ENCODE results near the gene HOXA5.
A peak's percentile ranks its signal among the peaks of the same experiment; 100 is the strongest.

Gene HOXA5

DNA sequence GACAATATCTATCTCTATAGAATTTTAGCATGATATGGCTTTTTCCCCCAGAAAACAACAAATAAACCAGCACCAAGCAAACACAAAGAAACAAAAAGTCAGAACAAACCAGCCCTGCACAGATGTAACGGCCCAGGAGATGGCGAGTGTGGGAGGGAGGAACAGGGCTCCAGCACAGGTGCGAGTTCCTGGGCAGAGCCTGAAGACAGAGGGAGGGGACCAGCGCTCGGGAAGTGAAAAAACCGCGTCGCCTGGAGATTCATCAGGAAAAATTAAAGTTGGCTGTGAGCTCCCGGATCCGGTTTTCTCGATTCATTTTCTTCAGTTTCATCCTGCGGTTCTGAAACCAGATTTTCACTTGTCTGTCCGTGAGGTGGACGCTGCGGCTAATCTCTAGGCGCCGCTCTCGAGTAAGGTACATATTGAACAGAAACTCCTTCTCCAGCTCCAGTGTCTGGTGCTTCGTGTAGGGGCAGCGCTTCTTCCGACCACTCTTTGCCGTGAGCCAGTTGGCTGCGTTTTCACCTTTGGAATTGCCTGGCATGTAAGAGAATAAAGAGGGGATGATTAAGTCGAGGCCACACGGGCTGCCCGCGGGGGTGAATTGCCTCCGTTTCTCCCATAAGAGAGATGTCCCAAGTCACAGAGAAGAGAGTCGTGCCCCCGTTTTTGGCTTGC is 28.3 kb upstream of the HOXA5 start:
- peak in 1 of 2 donors; percentile 1 for DNase-seq (ENCODE audit: low read depth in 1 of 2, low spot score in 1 of 2)

DNA sequence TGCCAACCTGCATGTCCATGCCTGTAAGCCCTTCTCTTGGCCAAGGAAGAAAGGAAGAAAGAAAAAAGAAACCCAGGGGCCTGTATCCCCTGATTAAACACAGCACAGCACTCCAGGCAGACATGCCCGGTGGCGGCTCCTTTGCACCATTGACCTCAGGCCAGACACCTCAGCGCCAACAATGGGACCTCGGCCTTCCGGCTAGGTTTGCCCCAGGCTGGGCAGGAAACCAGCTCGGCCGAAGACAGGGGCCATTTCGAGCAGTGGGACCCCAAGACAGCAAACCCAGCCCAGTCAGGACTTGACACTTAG is 27.8 kb upstream of the HOXA5 start:
- DNase-seq (ENCODE audit: low read depth in 1 of 2, low spot score in 1 of 2), result no peak

DNA sequence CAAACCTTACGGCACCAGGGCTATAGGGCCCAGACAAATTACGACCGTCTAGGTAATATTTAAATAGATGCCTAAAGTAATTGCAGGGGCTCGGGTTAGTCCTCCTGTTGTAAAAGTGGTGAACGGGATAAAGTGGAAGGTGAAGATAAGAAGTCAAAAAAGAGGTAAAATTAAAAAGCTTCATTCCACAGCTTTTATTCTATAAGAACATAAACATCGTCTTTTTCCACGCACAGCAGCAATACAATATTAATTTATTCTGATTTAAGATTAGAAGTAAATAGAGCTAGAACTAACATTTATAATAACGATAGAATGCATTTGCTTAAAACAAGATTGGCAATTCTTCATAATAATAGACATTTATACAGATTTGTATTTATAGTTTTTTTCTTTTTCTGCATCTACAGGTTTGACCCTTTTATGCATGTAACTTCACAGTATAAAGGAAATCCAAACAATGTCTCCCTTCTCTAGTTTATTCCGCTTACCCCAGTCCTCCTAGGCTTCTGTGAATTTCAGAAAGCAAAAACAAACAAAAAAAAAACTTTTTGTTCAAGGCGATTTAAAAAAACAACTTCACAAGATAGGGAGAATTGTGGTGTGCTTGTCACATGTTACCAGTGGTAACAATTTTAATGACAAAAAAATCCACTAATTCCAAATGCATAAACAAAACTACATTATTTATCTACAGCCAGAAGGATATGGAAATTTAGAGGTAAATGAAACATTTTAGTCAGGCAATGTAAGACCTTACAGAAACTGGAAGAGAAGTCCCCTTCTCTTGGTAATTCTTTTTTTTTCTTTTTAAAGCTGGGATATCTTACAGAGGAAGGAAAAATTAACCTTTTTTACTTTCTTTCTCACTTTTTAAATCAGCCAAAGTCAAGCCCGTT is 27.2 kb upstream of the HOXA5 start:
- DNase-seq (ENCODE audit: low read depth in 1 of 2, low spot score in 1 of 2), result no peak

DNA sequence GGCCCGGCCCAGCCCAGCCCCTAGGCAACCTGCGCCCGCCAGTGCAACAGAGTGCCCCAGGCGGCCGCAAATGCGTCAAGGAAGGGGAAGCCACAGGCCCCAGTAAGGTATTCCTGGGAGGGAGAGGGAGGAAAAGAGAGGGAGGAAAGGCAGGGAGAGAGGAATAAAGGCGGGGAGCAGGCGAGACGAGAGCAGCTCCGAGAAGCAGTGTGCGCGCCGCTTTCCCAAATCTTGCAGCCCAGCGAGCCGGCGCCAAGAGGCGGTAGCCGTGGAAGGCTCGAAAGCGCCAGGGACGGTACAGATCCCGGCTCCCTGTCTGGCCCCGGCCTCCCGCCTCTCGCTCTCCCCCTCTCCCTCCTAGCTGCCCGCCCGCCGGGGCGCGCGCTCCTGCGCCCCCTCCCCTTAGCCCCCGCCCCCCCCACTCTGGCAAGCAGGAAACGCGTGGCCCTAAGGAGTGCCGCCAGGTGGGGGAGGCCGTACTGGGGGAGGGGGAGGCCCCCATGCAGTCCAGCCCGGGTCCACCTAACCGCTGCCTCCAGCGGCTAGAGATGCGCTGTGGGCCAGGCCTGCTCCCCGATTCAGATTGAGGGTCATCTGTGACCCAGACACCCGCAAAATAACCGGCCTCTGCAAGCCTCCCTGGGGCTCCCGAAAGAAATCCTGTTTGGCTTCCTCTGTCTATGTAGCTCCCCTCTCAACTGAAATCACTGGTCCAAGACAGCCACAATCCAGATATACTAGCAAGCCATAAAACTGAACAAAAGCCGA is 26.4 kb upstream of the HOXA5 start:
- no peak for DNase-seq (ENCODE audit: low read depth in 1 of 2, low spot score in 1 of 2)

DNA sequence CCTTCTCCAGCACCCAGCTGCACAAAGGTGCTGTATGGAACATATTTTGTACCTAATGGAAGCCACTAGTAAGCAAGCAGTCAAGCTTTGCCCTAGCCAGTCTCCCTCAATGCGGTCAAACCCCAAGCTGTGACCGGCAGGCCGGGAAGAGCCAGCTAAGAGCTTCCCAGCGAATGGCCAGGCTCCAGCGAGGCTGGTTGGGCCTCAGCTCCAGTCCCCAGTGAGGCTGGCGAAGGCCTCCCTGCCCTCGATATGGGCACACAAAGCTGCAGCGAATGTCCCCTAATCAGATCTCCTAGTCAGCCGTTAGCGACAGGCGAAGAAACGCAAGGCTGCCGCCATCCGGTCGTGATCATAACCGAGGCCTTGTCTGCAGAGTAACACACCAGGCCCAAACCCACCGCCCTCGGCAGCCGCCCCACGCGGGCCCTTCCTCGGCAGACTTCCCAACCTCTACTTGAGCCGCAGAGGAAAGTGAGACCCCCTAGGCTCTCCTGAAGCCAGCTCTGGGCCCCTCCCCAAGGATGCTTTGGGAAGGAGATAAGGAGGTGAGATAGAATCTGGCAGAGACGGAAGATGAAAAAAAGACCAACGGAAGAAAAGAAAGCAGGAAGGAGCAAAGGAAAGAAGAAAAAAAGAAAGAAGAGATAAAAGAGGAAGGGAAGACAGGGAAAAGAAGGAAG is 24.9 kb upstream of the HOXA5 start:
- DNase-seq (ENCODE audit: low read depth in 1 of 2, low spot score in 1 of 2), result no peak

DNA sequence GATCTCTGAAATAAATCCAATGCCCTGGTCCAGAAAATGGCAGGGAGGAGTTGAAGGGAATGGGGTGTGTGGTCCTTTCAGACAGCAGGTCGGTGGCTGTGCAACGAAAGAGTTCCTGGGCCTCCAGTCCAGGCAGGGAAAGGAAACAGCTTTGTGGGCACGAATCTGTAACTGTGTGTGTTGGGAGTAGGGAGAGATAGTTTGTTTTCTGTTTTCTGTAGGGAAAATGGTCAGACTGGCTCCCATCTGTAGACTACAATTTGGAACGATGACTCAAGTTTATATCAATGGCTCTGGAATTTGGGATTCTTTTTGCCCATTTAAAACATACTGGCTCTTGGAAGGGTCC is 24.4 kb upstream of the HOXA5 start:
- DNase-seq (ENCODE audit: low read depth in 1 of 2, low spot score in 1 of 2), result no peak

DNA sequence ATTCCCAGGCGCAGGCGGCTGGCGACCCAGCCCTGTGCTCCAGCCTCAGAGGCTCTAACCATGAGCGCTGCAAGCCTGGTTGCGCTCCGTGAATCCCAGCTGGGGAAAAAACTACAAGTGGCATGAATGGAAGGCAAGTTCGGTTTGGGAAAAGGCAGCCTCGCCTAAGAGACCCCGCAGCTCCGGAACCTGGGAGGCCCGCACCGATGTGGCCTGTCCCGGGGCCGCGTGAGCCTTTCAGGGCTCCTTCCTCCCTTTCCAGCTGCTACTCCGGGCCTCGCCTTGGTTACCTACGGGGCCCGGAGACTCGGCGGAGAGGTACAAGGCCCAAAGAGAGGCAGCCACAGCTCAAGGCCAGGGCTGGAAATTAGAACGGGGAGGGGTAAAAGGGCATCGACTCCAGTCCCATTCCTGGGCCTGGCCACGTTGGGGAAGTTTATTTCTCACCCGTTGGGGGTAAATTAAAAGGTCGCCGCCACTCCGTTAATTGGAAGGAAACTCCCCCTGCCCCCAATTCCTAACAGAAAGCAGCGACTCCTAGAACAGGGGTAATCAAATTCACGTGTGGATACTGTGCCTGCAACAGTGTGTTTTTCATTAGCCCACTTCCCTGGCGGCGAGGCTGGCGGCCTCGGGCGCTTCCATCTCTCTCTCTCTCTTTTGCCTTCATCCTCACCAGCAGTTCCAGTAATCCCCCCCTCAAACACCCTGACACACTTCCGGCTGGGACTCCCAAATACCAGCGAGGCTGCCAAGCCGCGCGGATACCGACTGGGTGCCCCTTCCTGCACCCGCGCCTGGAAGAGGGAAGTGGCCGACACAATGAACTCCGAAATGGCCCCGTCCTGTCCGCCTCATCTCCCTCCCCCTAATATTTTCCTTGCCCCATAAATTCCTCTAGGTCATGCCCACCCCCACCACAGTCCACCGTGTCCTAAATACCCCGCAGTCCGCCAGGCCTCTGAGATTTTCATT is 23.3 kb upstream of the HOXA5 start:
- DNase-seq (ENCODE audit: low read depth in 1 of 2, low spot score in 1 of 2), result no peak

DNA sequence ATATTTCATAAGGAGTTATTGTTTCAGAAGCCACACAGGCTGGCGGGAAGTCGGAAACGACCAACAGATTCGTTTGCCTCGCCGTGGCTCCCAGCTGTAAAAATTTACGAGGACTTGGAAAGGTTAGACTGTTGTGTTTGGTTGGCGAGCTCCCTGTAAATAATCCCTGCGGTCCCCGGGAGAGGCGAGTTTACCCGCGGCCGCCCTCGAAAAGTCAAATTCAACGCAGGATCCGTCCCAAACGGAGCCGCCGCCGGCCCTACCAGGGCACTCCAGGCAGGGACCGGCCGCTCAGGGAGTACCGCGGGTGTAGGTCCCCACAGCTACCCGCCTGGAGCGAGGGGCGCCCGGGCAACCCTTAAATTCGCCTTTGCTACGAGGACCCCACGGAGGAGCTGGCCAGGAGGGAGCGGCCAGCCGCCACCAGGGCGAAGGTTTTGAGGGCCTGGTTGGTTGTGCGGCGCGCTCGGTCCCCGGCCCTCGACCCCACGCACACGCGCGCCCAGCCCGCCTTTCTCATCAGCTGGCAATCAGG is 22.6 kb upstream of the HOXA5 start:
- no peak for DNase-seq (ENCODE audit: low read depth in 1 of 2, low spot score in 1 of 2)

DNA sequence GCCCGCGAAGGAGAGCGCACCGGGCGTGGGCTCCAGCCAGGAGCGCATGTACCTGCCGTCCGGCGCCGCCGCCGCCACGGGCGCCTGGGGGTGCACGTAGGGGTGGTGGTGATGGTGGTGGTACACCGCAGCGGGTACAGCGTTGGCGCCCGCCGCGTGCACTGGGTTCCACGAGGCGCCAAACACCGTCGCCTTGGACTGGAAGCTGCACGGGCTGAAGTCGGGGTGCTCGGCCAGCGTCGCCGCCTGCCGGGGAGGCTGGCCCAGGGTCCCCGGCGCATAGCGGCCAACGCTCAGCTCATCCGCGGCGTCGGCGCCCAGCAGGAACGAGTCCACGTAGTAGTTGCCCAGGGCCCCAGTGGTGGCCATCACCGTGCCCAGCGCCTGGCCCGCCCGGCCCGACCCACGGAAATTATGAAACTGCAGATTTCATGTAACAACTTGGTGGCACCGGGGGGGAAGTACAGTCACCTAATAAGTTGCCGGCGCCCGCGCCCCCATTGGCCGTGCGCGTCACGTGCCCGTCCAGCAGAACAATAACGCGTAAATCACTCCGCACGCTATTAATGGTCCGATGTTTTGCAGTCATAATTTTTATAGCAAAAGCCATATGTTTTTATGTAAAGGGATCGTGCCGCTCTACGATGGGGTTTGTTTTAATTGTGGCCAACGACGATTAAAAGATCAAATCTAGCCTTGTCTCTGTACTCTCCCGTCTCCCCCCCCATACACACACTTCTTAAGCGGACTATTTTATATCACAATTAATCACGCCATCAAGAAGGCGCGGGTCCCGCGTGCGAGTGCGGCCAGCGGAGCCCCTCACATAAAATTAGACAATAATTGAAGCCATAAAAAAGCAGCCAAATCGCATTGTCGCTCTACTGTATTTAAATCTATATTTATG is 21.9 kb upstream of the HOXA5 start, which contains the start of gene HOXA9:
HOXA9 (minus strand) TSS at position 449 of the 907 bp plus-strand sequence; CDS start at position 369, 80 bp downstream.
- no peak for DNase-seq (ENCODE audit: low read depth in 1 of 2, low spot score in 1 of 2)

DNA sequence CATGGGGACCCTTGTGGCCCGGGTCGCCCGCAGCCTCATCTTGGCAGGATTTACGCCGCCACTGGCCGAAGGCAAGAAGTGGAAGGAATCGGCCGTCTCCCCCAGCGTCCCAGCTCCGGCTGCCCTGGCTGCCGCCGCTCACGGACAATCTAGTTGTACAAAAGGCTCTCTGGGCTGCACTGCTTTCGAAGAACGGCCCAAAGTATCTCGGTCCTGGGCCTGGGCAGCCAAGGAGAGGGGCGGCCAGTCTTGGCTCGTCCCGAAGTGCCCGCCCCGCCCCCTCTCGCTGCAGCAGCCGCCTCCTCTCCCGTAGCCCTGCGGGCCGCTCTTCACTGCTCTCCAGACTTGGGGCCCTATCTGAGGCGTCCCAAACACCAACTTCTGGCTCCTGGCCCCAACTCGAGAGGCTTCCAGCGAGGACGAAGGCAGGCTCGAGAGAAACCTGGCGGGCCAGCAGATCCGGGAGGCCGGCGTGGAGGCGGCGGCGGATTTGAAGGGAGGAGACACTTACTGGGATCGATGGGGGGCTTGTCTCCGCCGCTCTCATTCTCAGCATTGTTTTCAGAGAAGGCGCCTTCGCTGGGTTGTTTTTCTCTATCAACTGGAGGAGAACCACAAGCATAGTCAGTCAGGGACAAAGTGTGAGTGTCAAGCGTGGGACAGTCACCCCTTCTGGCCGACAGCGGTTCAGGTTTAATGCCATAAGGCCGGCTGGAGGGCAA is 21.0 kb upstream of the HOXA5 start:
- no peak for DNase-seq (ENCODE audit: low read depth in 1 of 2, low spot score in 1 of 2)

DNA sequence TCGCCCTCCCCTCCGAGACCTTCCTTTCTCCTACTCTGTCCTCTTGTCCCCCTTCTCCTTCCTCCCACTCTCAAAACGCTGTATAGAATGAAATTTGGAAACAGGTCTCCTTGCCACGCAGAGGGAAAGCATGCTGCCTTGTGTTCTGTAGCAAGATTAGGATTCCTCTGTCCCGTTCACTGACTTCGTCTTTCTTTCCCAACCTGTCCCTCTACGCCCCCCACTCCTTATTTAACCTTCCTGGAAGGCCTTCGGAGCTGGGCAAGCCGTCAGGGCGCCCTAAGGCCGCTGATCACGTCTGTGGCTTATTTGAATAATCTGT is 20.5 kb upstream of the HOXA5 start:
- no peak for DNase-seq (ENCODE audit: low read depth in 1 of 2, low spot score in 1 of 2)

DNA sequence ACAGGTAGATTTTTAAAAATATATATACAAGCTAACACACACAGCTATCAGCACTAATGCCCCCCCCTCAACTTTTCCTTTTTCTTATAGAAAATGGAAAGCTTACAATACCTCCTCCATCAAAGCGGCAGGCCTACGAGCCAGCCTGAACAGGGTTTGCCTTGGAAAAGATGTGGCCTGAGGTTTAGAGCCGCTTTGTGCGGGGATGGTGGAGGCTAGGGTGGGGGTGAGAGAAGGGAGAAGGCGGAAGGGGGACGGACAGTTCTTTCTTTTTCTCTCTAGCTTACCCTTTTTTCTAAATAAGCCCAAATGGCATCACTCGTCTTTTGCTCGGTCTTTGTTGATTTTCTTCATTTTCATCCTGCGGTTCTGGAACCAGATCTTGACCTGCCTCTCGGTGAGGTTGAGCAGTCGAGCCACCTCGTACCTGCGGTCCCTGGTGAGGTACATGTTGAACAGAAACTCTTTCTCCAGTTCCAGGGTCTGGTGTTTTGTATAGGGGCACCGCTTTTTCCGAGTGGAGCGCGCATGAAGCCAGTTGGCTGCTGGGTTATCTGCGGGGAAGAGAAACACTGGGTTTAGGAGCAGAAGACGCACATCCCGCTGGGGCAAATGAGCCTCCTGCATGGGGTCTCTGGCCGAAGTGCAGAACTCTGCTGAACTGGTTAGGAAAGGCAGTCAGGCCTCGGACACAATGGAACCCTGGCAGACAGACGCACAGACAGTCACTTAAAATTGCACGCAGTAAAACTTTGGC is 20.0 kb upstream of the HOXA5 start:
- DNase-seq (ENCODE audit: low read depth in 1 of 2, low spot score in 1 of 2), result no peak

DNA sequence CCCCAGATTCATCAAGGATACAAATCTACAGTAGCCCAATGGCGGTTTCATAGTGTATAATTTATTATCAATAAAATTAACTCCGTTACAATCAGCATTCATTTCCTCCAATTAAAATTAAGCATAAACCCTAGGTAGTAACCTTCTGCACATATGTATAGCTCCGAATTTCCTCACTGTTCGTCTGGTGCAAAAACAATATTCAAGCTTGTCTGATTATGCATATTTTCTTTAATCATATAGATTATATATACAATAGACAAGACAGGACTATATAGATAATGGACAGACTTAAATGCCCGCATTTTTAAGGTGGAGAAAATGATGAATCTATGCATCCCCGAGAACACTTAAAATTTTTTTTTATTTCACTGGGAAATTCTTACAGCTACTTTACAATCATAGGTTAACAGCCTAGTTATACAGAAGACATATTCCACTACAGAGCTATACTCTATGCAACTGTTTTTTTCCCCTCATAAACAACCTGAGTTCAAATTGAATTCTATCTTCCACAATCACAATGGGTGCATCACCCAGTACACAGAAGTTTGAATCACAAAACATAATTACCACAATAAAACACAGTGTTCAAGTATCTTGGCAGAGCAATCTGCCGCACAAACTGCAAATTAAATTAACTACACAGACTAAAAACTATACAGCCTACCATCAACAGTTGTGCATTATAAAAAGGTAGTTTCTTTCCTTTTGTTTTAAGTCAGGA is 19.2 kb upstream of the HOXA5 start:
- DNase-seq (ENCODE audit: low read depth in 1 of 2, low spot score in 1 of 2), result no peak

DNA sequence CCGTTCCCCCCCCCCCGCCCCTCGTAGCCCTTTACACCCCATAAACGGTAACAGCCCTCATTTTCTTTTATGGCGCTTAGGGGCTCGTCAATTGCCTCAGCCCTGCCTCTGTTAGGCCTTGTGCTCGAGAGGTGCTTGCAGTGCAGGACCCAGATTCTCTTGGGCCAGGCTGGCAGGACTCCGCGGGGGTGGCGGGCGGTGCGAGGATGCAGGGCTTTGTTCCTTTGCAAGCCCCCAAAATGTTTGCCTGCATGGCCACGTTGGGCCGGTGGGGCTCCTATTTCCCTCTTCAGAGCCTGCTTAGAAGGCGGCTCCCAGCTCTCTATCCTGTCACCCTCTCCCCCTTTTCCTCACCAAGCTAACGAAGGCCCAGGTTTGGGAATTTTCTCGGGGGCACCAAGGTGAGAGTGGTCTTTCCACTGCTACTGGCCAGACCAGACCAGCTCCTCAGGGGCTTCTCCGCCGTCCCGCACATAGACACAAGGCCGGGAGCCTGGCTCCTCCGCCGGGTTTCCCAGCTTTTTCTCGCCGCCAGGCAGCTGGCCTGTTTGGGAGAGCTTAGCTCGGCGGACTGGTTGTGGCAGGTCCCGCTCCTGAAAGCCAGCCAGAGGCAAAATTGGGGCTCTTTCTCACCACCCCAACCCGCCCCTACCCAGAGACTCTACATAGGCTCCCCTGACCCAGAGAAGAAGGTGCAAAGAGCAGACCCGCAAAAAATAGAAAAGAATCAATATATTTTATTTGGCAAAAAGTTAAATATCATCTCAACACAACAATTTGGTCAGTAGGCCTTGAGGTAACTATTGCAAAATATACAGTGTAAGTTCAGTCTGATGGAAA is 18.5 kb upstream of the HOXA5 start:
- DNase-seq (ENCODE audit: low read depth in 1 of 2, low spot score in 1 of 2), result no peak

DNA sequence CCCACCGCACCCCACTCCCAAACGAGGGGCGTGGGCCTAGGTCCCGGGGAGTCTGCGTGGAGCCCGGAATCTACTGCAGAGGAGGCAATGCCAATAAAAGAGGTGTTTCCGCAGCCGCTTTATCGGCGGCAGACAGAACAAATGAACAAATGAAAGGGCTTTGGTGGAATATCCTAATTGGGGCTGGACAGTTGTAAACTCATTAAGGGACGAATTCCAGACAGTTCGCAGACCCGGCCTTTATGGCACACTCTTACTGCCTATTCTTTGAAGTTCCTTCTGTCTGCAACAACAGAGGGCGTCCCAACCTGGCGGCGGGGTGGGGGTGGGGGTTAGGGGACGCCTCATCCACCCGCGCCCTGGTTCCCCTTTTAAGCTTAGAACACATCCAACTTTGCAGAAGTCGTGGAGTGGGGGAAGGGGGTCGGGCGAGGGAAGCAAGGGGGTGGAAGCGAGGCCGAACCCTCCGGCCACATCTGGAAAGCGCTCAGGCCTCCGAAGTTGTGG is 17.8 kb upstream of the HOXA5 start:
- no peak for DNase-seq (ENCODE audit: low read depth in 1 of 2, low spot score in 1 of 2)
